GM12892 (cell line): Measurements from ENCODE around the gene CCDC88C.
"Not testable (repeated sequence)": the region's sequence is repeated elsewhere in the genome, so short reads cannot be mapped to it uniquely, and the experiment has no call there.

Source experiments
- DNase-seq: peaks from one replicate; pipeline ENCODE4 v3.0.0; 2011; ENCODE audit not compliant: insufficient read length
- FAIRE-seq: peaks from 2 replicates; lab custom pipeline; 2011; peaks lifted over from hg19 to GRCh38; lab: Jason Lieb, UNC
- POLR2A ChIP-seq: IDR thresholded peaks from 2 replicates; pipeline ENCODE4 v1.6.1; 2011; ENCODE audit warnings: low read depth, low read length, control low read depth
- POLR2AphosphoS5 ChIP-seq: IDR thresholded peaks from 2 replicates; pipeline ENCODE4 v1.6.1; 2011; ENCODE audit warnings: low read depth, low read length, control low read depth
- TAF1 ChIP-seq: IDR thresholded peaks from 2 replicates; pipeline ENCODE4 v1.6.1; 2011; ENCODE audit warnings: low read depth, mild to moderate bottlenecking, control low read depth, low read length, borderline replicate concordance

CCDC88C gene

GRCh38 chr14:91429385-91429784 is 11.8 kb upstream of the CCDC88C start:
- TF ChIP-seq POLR2A (no peak), POLR2AphosphoS5 (no peak), TAF1 (no peak)
- FAIRE-seq (no peak), DNase-seq (no peak)

DNA sequence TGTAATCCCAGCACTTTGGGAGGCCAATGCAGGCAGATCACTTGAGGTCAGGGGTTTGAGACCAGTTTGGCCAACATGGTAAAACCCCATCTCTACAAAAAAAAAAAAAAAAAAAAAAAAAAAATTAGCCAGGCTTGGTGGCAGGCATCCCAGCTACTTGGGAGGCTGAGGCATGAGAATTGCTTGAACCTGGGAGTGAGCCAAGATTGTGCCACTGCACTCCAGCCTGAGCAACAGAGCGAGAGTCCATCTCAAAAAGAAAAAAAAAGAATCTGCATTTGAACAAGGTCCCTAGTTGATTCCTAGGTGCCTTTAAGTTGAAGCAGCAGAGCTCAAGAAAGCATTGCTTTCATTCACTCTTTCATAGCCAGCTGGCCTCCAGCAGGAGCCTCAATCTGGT is 11.3 kb upstream of the CCDC88C start:
- not testable (repeated sequence) for FAIRE-seq, DNase-seq

DNA sequence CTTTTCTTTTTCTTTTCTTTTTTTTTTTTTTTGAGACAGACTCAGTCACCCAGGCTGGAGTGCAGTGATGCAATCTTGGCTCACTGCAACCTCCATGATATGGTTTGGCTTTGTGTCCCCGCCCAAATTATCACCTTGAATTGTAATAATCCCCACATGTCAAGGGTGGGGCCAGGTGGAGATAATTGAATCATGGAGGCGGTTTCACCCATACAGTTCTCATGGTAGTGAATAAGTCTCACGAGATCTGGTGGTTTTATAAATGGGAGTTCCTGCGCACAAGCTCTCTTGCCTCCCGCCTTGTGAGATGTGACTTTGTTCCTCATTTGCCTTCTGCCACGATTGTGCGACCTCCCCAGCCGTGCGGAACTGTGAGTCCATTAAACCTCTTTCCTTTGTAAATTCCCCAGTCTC is 7.9 kb upstream of the CCDC88C start:
- DNase-seq, FAIRE-seq: not testable (repeated sequence)

DNA sequence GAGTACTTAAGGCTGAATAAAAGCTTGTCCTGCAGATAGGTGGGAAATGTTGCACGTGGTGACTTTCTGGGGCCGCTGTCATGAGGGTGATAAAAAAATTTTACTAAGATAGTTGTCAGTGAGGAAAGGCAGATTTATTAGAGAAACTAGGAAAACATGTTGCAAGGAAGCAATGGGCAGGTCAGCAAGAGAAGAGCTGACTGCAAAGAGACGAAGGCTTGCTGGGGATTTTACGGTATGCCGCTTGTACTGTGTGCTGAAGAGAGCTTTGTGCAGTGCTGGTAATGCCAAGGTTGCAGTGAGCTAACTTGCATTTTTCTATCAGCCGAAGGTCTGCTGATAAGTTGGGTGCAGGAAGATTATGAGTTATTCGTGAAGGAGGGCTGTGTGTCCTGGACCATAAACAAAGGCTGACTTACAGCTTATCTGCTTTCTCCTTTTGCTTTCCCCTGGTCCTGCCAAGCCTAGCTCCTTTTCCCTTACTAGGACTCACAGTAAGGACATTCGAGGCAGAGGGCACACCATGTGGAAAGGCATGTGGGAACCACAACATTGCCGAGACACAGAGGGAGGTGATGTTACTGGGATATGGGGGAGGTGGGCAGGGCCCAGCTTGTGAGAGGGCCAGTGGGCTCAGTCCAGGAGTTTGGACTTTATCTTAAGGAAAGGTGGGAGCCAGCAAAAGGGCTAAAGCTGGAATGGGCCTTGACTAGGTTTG is 7.4 kb upstream of the CCDC88C start:
- DNase-seq: no peak
- no peak for FAIRE-seq
- TF ChIP-seq TAF1 (no peak), POLR2AphosphoS5 (no peak), POLR2A (no peak)

- no peak for DNase-seq
- FAIRE-seq: no peak
Measured at GRCh38 chr14:91420686-91421085, 3.1 kb upstream of the CCDC88C start.

GRCh38 chr14:91419451-91419850 is 1.8 kb upstream of the CCDC88C start:
- no peak for TF ChIP-seq POLR2A
- TF ChIP-seq POLR2AphosphoS5: no peak
- no peak for TF ChIP-seq TAF1
- FAIRE-seq (no peak), DNase-seq (no peak)

More at GRCh38 chr14:91420686-91421085, 3.1 kb upstream of the CCDC88C start:
- TF ChIP-seq TAF1: no peak
- TF ChIP-seq POLR2AphosphoS5: no peak
- TF ChIP-seq POLR2A: no peak

- FAIRE-seq (no peak), DNase-seq (no peak)
- TF ChIP-seq POLR2A (no peak), TAF1 (no peak), POLR2AphosphoS5 (no peak)
Measured at GRCh38 chr14:91419044-91419397, 1.4 kb upstream of the CCDC88C start.

DNA sequence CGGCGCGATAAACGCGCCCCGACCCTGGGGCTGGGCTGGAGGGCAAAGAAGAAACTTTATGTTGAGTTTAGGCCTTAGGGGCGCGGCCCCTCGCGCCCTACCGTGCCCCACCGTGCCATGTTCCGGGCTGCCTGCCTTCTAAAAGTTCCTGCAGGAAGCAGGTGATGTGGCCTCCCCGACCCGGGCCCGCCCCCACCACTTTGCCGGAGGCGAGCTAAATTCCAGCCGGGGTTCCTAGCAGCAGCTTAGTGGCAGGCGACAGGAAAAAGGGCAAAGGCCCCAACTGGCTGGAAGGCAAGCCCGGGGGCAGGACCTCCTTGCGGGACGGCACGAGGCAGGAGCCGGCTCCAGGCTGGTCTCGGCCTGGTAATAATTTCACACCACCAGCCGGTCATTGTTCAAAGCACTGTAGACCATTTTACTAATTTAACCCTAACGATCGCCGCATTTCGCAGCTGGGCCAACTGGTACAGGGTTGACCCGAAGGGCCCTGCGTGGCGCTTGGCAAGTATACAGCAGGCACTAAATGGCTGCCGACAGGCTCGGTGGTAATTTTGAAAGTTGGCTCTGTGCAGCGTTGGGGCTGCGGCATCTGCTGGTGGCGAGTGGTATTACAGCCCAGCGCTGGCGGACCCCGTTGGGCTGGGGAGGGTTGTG is 895 bp upstream of the CCDC88C start:
- no peak for DNase-seq
- TF ChIP-seq TAF1 (no peak), POLR2A (no peak), POLR2AphosphoS5 (no peak)
- peak; percentile 93 for FAIRE-seq

DNA sequence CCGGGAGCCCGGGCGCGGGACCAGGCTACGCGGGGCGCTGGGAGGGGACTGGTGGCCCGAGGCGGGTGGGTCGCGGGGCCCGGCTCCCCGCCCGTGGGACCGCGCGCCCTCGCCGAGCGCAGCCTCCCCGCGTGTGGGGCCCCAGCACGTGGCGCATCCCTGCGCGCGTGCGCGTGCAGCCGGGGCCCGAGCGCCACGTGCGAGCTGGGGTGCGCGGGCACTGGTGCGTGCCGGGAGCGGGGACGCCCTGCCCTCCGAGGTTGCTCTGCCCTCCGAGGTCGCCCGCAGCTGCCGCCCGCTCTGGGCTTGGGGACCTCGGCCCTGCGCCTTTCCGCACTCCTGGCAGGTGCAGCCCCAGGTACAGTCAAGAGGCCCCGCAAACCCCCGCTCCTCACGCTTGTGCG is 365 bp upstream of the CCDC88C start:
- DNase-seq (no peak), FAIRE-seq (peak; percentile 24)
- TF ChIP-seq TAF1: no peak
- TF ChIP-seq POLR2A: peak; percentile 20
- no peak for TF ChIP-seq POLR2AphosphoS5

DNA sequence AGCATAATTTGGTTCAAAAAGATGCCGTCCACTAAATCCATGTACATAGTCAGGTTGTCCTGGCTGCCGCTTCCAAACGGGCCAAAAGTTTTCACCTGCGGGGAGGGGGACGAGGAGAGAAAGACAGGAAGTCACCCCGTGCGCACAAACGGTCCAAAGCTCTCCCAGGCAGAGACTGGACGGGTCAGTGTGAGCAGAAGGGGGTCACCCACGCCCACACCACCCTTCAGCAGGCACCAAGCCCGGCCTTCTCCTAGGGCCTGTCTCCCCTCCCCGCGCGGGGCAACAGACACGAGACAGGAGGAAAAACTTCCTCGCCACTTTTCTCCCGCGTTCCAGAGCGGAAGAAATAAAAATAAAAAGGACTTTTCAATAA is 888 bp downstream of the CCDC88C start:
- FAIRE-seq: no peak
- no peak for DNase-seq
- peak; percentile 20; the same call in 1 of the 2 replicates for TF ChIP-seq TAF1
- TF ChIP-seq POLR2A: no peak; the same call in 1 of the 2 replicates

DNA sequence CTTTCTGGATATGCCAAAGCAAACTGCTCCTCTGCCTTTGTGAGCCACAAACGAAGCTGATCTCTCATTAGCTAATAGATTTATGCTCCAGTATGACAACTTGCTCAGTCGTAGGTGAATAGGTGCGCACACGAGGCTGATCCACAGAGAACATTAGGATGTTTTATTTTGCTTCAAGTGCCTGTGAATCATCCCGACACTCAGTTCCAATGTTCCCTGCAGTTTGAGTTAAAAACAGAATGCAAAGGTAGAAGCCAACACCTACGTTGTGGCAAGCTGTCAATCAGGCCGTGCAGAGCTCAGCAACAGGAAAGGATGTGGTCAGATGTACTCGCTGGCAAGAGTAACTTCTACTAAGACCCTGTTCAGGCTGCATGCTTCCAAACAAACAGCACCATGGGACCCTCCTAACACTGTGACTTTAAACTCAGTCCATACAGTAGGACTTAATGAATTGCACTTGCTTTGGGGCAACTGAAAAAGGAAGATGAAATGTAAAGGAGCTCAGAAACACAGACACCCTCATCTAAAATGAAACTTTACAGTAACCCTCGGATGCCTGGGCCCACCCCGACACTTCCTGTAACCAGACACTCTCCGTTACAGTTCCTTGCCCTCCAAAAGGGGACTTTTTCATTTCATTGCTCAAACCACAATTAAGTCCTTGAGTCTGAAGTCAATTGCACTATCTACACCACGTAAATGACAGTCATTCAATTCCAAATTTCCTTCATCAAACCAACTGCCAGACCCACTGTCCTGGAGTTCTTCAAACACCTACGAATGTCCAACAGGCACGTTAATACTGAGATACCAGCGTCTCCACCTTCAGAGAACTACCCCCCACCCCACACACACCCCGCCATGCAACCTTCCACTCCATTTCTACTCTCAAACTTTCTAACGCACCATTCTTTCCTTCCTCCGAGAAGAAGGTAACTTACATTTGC is 1.6 kb downstream of the CCDC88C start:
- FAIRE-seq (peak; percentile 97), DNase-seq (peak; percentile 56)
- peak; percentile 91 for TF ChIP-seq POLR2A
- TF ChIP-seq POLR2AphosphoS5: peak; percentile 74
- 0 out of 2 replicates have a peak, but pooled peaks have one; percentile 54 for TF ChIP-seq TAF1
